Measurements from ENCODE around the gene FES. TPM values are rescaled to one million over a fixed set of nuclear protein-coding genes. Genes with fewer than 3 reads are reported as not detected.
"Not testable (repeated sequence)": the region's sequence is repeated elsewhere in the genome, so short reads cannot be mapped to it uniquely, and the experiment has no call there.

FES gene
- total RNA-seq, 2 experiments from 2014 or later, result 12.2 to 15.6 TPM

DNA sequence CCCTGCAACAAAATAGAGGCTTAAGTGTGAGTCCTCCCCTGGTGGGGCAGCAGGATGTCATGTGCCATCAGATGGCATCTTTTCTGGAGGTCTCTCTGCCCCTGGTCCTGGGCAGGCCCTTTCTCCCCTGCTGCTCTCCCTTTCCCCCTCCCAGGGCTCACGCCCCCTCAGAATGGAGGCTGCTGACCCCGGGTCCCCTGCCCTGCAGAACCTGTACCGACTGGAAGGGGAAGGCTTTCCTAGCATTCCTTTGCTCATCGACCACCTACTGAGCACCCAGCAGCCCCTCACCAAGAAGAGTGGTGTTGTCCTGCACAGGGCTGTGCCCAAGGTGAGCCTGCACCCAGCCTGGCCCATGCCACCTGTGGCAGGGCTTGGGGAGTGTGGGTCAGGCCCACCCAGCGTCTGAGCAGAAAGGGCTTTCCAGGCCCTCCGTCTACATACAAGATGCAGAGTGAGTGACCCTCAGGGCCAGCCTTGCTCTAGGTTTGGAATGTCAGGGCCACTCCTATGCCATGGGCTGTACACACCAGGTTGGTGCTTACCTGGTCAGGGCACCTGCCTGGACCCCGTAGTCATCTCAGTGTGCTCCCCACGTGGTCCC is 7.1 kb downstream of the FES start:
- POLR2A ChIA-PET, result no interaction called here

DNA sequence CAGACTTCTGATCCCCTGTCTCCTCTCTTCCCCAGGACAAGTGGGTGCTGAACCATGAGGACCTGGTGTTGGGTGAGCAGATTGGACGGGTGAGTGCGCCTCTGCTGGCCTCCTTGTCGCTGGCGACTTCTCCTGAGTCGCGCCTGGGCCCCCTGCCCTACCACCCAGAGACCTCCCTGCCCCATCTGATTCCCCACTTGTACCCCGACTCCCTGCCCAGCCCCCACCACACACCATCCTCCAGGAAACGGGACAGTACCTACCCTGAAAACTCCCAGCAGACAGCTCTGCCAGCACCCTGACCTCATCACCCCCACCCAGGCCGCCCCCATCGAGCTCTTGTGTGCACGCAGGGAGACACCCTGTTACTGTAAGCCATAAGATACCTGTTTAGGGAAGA is 7.7 kb downstream of the FES start:
- intact Hi-C loops (cut with DNase I, micrococcal nuclease), result loop anchor here in 1 of 2 experiments (2.0 kb wide), 1 partner anchor 251 kb away; no protein-coding TSS in a partner anchor
- ATAC-seq (no peak), DNase-seq (no peak)
- H3K4me1 Mint-ChIP-seq, result no peaks in the 10 kb centered on the region
- ChIA-PET CTCF (no interaction called here), POLR2A (interaction anchor here (0.6 kb wide), 1 partner anchor 156 kb away, joined by 3 read pairs; no protein-coding TSS in a partner anchor)
- H3K27ac Mint-ChIP-seq, result no peak overlapping the region
- no peaks in the 10 kb centered on the region for H3K27me3 Mint-ChIP-seq
- H3K4me3 Mint-ChIP-seq, result no peak overlapping the region
- no peaks in the 10 kb centered on the region for H3K9me3 Mint-ChIP-seq (ENCODE audit: low read depth)
- H3K36me3 Mint-ChIP-seq (ENCODE audit: low read depth), result peaks cover 5% of the 10 kb centered on the region

More for the DNA sequence above, 7.1 kb downstream of the FES start:
- ATAC-seq (no peak), DNase-seq (no peak)
- Mint-ChIP-seq H3K27me3 (no peaks in the 10 kb centered on the region), H3K36me3 (ENCODE audit: low read depth) (peaks cover 5% of the 10 kb centered on the region), H3K9me3 (ENCODE audit: low read depth) (no peaks in the 10 kb centered on the region), H3K27ac (no peak overlapping the region), H3K4me3 (no peak overlapping the region), H3K4me1 (no peaks in the 10 kb centered on the region)
- intact Hi-C loops (cut with DNase I, micrococcal nuclease), result no loop called here
- CTCF ChIA-PET, result no interaction called here

GRCh38 chr15:90892498-90893174 is 8.3 kb downstream of the FES start:
- peaks cover 5% of the 10 kb centered on the region for H3K36me3 Mint-ChIP-seq (ENCODE audit: low read depth)
- CTCF ChIA-PET, result interaction anchor here (0.8 to 2.7 kb wide), 2 partner anchors 11 to 40 kb away, joined by 5 to 8 read pairs; partner anchors contain the start of genes HDDC3 and MAN2A2
- H3K27me3 Mint-ChIP-seq, result no peaks in the 10 kb centered on the region
- POLR2A ChIA-PET, result interaction anchor here (0.6 kb wide), 1 partner anchor 157 kb away, joined by 3 read pairs; no protein-coding TSS in a partner anchor
- no peak overlapping the region for H3K27ac Mint-ChIP-seq
- no peak overlapping the region for H3K4me3 Mint-ChIP-seq
- no peaks in the 10 kb centered on the region for H3K4me1 Mint-ChIP-seq
- DNase-seq, result no peak
- ATAC-seq, result no peak
- H3K9me3 Mint-ChIP-seq (ENCODE audit: low read depth), result no peaks in the 10 kb centered on the region
- intact Hi-C loops (cut with DNase I, micrococcal nuclease), result loop anchor here in 1 of 2 experiments (2.0 kb wide), 1 partner anchor 252 kb away; no protein-coding TSS in a partner anchor

GRCh38 chr15:90893175-90894090 is 9.1 kb downstream of the FES start:
- DNase-seq (peak; percentile 38), ATAC-seq (peak; percentile 37)
- H3K27me3 Mint-ChIP-seq, result no peaks in the 10 kb centered on the region
- H3K27ac Mint-ChIP-seq, result no peak overlapping the region
- H3K36me3 Mint-ChIP-seq (ENCODE audit: low read depth), result peaks cover 3% of the 10 kb centered on the region
- POLR2A ChIA-PET, result interaction anchor here (0.6 kb wide), 1 partner anchor 11 kb away, joined by 3 read pairs; no protein-coding TSS in a partner anchor
- H3K4me1 Mint-ChIP-seq, result no peaks in the 10 kb centered on the region
- no peak overlapping the region for H3K4me3 Mint-ChIP-seq
- CTCF ChIA-PET, result interaction anchor here (0.8 to 2.7 kb wide), 3 partner anchors 10 to 41 kb away, joined by 5 to 8 read pairs (median 5); partner anchors contain the start of genes HDDC3, MAN2A2 and UNC45A
- intact Hi-C loops (cut with DNase I, micrococcal nuclease), result loop anchor here in 1 of 2 experiments (2.0 kb wide), 1 partner anchor 253 kb away; no protein-coding TSS in a partner anchor
- no peaks in the 10 kb centered on the region for H3K9me3 Mint-ChIP-seq (ENCODE audit: low read depth)

GRCh38 chr15:90895571-90896117 is 11.3 kb downstream of the FES start:
- intact Hi-C loops (cut with DNase I, micrococcal nuclease), result no loop called here
- POLR2A ChIA-PET, result interaction anchor here (0.6 kb wide), 1 partner anchor 63 kb away, joined by 3 read pairs; no protein-coding TSS in a partner anchor
- Mint-ChIP-seq H3K27me3 (no peaks in the 10 kb centered on the region), H3K27ac (no peak overlapping the region), H3K9me3 (ENCODE audit: low read depth) (no peaks in the 10 kb centered on the region), H3K4me3 (no peak overlapping the region), H3K36me3 (ENCODE audit: low read depth) (no peaks in the 10 kb centered on the region), H3K4me1 (no peaks in the 10 kb centered on the region)
- DNase-seq (no peak), ATAC-seq (peak; percentile 9)
- CTCF ChIA-PET, result interaction anchor here (0.6 to 2.4 kb wide), 8 partner anchors 9 to 272 kb away, joined by 3 to 13 read pairs (median 3); partner anchors contain the start of gene HDDC3

GRCh38 chr15:90897131-90897655 is 12.9 kb downstream of the FES start:
- DNase-seq; H3K4me1 Mint-ChIP-seq; ATAC-seq; H3K27ac Mint-ChIP-seq; H3K27me3 Mint-ChIP-seq; H3K36me3 Mint-ChIP-seq (ENCODE audit: low read depth); H3K9me3 Mint-ChIP-seq (ENCODE audit: low read depth); H3K4me3 Mint-ChIP-seq; POLR2A ChIA-PET; intact Hi-C loops (cut with DNase I, micrococcal nuclease): not testable (repeated sequence)
- CTCF ChIA-PET, result interaction anchor here (1.1 to 1.4 kb wide), 2 partner anchors 11 to 35 kb away, joined by 4 to 5 read pairs; partner anchors contain the start of gene HDDC3

GRCh38 chr15:90901175-90902039 is 17.1 kb downstream of the FES start:
- H3K9me3 Mint-ChIP-seq (ENCODE audit: low read depth), result no peaks in the 10 kb centered on the region
- ATAC-seq (no peak), DNase-seq (no peak)
- peaks cover 15% of the 10 kb centered on the region for H3K36me3 Mint-ChIP-seq (ENCODE audit: low read depth)
- ChIA-PET CTCF (interaction anchor here (0.5 to 8.6 kb wide), 13 partner anchors 12 to 254 kb away, joined by 3 to 164 read pairs (median 5); partner anchors contain the start of genes HDDC3 and UNC45A), POLR2A (interaction anchor here (0.9 to 2.4 kb wide), 3 partner anchors 22 to 31 kb away, joined by 3 to 15 read pairs (median 5); partner anchors contain the start of gene HDDC3)
- peak overlapping the region; percentile 88 for H3K27ac Mint-ChIP-seq
- H3K4me3 Mint-ChIP-seq, result peak overlapping the region; percentile 81
- peaks cover 16% of the 10 kb centered on the region for H3K4me1 Mint-ChIP-seq
- intact Hi-C loops (cut with DNase I, micrococcal nuclease), result loop anchor here (1.0 to 5.0 kb wide), 7 partner anchors 30 to 369 kb away; partner anchors contain the start of genes RCCD1 (in 1 of the 2) and VPS33B (in 1 of the 2)
- H3K27me3 Mint-ChIP-seq, result no peaks in the 10 kb centered on the region

- Mint-ChIP-seq H3K36me3 (ENCODE audit: low read depth) (peaks cover 21% of the 10 kb centered on the region), H3K27me3 (no peaks in the 10 kb centered on the region), H3K4me1 (peaks cover 16% of the 10 kb centered on the region), H3K27ac (peak overlapping the region; percentile 88), H3K4me3 (peak overlapping the region; percentile 81), H3K9me3 (ENCODE audit: low read depth) (no peaks in the 10 kb centered on the region)
- peak; percentile 79 for ATAC-seq
- intact Hi-C loops (cut with DNase I, micrococcal nuclease), result loop anchor here (1.0 to 5.0 kb wide), 7 partner anchors 31 to 369 kb away; partner anchors contain the start of genes RCCD1 (in 1 of the 2) and VPS33B (in 1 of the 2)
- ChIA-PET CTCF (interaction anchor here (0.5 to 8.6 kb wide), 20 partner anchors 8 to 304 kb away, joined by 3 to 164 read pairs (median 3); partner anchors contain the start of genes HDDC3, PRC1 and UNC45A), POLR2A (interaction anchor here (0.9 to 2.4 kb wide), 6 partner anchors 17 to 185 kb away, joined by 3 to 15 read pairs (median 10); partner anchors contain the start of genes BLM, HDDC3 and UNC45A)
- peak; percentile 83 for DNase-seq
These were observed 17.9 kb downstream of the FES start for GRCh38 chr15:90902040-90902839.
